B cell (primary cell): ENCODE results near the gene FER.

Source experiments
- EZH2 ChIP-seq: IDR thresholded peaks from 2 replicates; pipeline ENCODE4 v1.6.1; 2012; ENCODE audit warnings: borderline replicate concordance, low read depth, mild to moderate bottlenecking, moderate library complexity, low read length; ENCODE audit not compliant: insufficient read depth, poor library complexity, severe bottlenecking
- TF ChIP-seq, protein P1 (sequence below): fragments of 200-600 bp; IDR thresholded peaks from one replicate; pipeline ENCODE4 v1.8.0; 2022; ENCODE audit warnings: antibody characterized with exemption, mild to moderate bottlenecking

DNA sequence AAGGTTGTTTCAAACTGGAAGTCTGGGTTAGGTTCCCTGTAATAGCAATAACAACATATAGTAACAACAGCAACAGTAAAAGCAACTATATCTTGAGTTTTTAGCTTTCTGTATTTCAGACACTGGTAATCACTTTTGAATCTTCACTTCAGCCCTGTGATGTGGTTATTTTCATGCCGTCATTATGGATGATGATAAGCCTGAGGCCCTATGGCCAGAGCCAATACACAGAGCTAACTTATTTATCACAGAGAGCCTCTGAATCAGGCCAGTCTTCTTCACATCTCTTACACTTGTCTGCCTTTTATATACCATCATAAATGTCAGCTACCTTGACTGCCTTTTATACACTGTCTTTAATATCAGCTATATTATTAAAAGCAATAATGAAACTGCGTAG, 329.0 kb downstream of the FER start:
- TF ChIP-seq, protein P1, sequence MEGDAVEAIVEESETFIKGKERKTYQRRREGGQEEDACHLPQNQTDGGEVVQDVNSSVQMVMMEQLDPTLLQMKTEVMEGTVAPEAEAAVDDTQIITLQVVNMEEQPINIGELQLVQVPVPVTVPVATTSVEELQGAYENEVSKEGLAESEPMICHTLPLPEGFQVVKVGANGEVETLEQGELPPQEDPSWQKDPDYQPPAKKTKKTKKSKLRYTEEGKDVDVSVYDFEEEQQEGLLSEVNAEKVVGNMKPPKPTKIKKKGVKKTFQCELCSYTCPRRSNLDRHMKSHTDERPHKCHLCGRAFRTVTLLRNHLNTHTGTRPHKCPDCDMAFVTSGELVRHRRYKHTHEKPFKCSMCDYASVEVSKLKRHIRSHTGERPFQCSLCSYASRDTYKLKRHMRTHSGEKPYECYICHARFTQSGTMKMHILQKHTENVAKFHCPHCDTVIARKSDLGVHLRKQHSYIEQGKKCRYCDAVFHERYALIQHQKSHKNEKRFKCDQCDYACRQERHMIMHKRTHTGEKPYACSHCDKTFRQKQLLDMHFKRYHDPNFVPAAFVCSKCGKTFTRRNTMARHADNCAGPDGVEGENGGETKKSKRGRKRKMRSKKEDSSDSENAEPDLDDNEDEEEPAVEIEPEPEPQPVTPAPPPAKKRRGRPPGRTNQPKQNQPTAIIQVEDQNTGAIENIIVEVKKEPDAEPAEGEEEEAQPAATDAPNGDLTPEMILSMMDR, result no peak
- TF ChIP-seq EZH2, result no peak
